Stomach (tissue), 19 donors: ENCODE data around the gene EVX1. TPM values are rescaled to one million over a fixed set of nuclear protein-coding genes. Genes with fewer than 3 reads are reported as not detected.

Experiments used
- DNase-seq, 2 donors: peaks; one replicate each; pipeline versions ENCODE4 v3.0.0 to v3.0.0-alpha.2; 2013 to 2019
- H3K27ac ChIP-seq, 5 donors: fragments of 200-600 bp in 4 of 5; sonication (generic) in 4 of 5; one replicate each; pipeline ENCODE4 v1.5.1; 2013 to 2019; ENCODE audit warnings: mild to moderate bottlenecking in 1 of 5, moderate library complexity in 1 of 5
- H3K27me3 ChIP-seq, 3 donors: fragments of 200-600 bp; sonication (generic); one replicate each; pipeline ENCODE4 v1.5.1; 2017 to 2019; ENCODE audit warnings: mixed run types in 1 of 3
- H3K36me3 ChIP-seq, 4 donors: fragments of 200-600 bp; sonication (generic); 1 replicate in 3 of 4; 2 replicates in 1 of 4; pipeline ENCODE4 v1.5.1; 2016 to 2019
- H3K4me1 ChIP-seq, 4 donors: fragments of 200-600 bp; sonication (generic); one replicate each; pipeline ENCODE4 v1.5.1; 2016 to 2019
- H3K4me3 ChIP-seq, 4 donors: fragments of 200-600 bp; sonication (generic) in 3 of 4; one replicate each; pipeline ENCODE4 v1.5.1; 2016 to 2019; ENCODE audit warnings: mild to moderate bottlenecking in 1 of 4
- H3K9me3 ChIP-seq, 4 donors: fragments of 200-600 bp; sonication (generic); one replicate each; pipeline ENCODE4 v1.5.1; 2016 to 2019
- EP300 ChIP-seq: sonication (generic); formaldehyde crosslinking; IDR thresholded peaks from one replicate; pipeline ENCODE4 v1.6.1; 2017; ENCODE audit warnings: antibody characterized with exemption
- POLR2A ChIP-seq, 4 donors: fragments of 450-650 bp; IDR thresholded peaks; one replicate each; pipeline ENCODE4 v1.6.1; 2016; ENCODE audit warnings: antibody characterized with exemption in 4 of 4, control low read depth in 2 of 4, mild to moderate bottlenecking in 1 of 4, moderate library complexity in 1 of 4
- POLR2AphosphoS5 ChIP-seq, 3 donors: sonication (generic); formaldehyde crosslinking; IDR thresholded peaks; one replicate each; pipeline ENCODE4 v1.6.1; 2016; ENCODE audit warnings: antibody characterized with exemption in 3 of 3
- WGBS, 5 donors: extraction: QIAGEN DNeasy Blood & Tissue Kit in 3 of 5; methylation state at CpG; one replicate each; pipeline versions ENCODE4 v1.1.5 to v1.1.7; 2013 to 2018; 5-methylcytosine and 5-hydroxymethylcytosine counted together
- intact Hi-C: fragments of 100-400 bp; cut with DNase I; formaldehyde crosslinking; loops from one replicate; pipeline ENCODE4 v1.15.1; 2023; ENCODE audit warnings: low total_unique reads
- long read RNA-seq, 10 donors: transcript quantifications; one replicate each; lab custom pipeline, GENCODE V29; 2026
- polyA plus RNA-seq, 3 donors: library from polyadenylated mRNA; stranded (reverse); fragments of 200-250 nt; gene quantifications; one replicate each; pipeline ENCODE4 v1.2.3, GENCODE V29; 2013
- total RNA-seq, 5 donors: library from RNA; depleted of rRNA; stranded (reverse); fragments of >200 nt; gene quantifications; one replicate each; pipeline versions ENCODE4 v1.1.0 to v1.2.3, GENCODE V29; 2014 to 2016
- TF ChIP-seq, protein P1 (sequence below), 7 experiments: fragments of 450-650 bp in 4 of 7; fragments of 200-600 bp in 3 of 7; sonication (generic) in 3 of 7; IDR thresholded peaks; one replicate each; pipeline ENCODE4 v1.5.1; 2016 to 2019; ENCODE audit warnings: antibody characterized with exemption in 7 of 7, control low read depth in 2 of 7, mild to moderate bottlenecking in 1 of 7
- donor health status: healthy with polysubstance abuse.
- donor health status: Bipolar disorder and iron deficiency.
- donor health status: healthy.

Gene EVX1
- total RNA-seq: not detected
- polyA plus RNA-seq: not detected
- long read RNA-seq, donor 1: 0 reads
- long read RNA-seq, donor 2: 0 reads
- long read RNA-seq, donor 3: 0 reads
- long read RNA-seq, donor 4: 0 reads
- long read RNA-seq, donor 5: 0 reads
- long read RNA-seq, donor 6: 0 reads
- long read RNA-seq, donor 7: 0 reads
- long read RNA-seq, donor 8: 0 reads
- long read RNA-seq, donor 9: 0 reads
- long read RNA-seq, donor 10: 0 reads

DNA sequence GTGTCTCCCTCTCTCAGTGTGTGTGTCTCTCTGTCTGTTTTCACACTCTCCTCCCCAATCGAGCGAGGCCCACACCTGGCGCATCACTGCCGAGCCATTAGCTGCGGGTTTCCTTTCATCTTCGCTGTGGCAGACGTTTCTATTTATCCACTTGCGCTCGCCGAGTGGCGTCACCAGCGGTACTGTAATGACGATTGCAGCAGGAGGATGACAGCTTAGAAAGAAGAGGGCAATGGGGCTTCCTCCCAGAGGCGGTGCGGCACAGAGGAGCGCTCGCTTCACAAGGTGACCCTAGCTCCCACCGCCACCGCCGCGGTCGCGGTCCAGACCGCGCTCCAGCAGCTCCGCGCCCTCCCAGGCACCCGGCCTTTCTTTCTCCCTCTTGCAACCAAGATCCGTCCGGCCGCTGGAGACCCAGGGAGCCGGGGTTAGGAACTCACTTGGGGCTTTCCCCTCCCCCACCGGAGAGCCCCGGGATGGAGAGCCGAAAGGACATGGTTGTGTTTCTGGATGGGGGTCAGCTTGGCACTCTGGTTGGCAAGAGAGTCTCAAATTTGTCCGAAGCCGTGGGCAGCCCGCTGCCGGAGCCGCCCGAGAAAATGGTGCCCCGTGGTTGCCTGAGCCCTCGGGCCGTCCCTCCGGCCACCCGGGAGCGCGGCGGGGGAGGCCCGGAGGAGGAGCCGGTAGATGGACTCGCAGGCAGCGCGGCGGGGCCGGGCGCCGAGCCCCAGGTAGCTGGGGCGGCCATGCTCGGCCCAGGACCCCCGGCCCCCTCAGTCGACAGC lies at the start of gene EVX1:
Gene EVX1 (plus strand): TSS at position 248 of the 785 bp plus-strand sequence. CDS start 229 bp downstream, at position 477.
- no peak within 1 kb of the TSS for H3K27ac ChIP-seq
- TF ChIP-seq EP300 (no peak), POLR2A (IDR thresholded peaks at IDR 0.05) (no peak), POLR2AphosphoS5 (IDR thresholded peaks at IDR 0.05) (no peak)
- TF ChIP-seq, protein P1, sequence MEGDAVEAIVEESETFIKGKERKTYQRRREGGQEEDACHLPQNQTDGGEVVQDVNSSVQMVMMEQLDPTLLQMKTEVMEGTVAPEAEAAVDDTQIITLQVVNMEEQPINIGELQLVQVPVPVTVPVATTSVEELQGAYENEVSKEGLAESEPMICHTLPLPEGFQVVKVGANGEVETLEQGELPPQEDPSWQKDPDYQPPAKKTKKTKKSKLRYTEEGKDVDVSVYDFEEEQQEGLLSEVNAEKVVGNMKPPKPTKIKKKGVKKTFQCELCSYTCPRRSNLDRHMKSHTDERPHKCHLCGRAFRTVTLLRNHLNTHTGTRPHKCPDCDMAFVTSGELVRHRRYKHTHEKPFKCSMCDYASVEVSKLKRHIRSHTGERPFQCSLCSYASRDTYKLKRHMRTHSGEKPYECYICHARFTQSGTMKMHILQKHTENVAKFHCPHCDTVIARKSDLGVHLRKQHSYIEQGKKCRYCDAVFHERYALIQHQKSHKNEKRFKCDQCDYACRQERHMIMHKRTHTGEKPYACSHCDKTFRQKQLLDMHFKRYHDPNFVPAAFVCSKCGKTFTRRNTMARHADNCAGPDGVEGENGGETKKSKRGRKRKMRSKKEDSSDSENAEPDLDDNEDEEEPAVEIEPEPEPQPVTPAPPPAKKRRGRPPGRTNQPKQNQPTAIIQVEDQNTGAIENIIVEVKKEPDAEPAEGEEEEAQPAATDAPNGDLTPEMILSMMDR (IDR thresholded peaks at IDR 0.05): no peak
- H3K4me3 ChIP-seq: peak within 1 kb of the TSS in 2 of 4 donors; percentile 25 to 33
- intact Hi-C loops: no loop called here
- H3K4me1 ChIP-seq: peaks cover 34 to 66% (median 52%) of the 10 kb centered on the region in 4 donors
- H3K27me3 ChIP-seq: peaks cover 50 to 100% (median 100%) of the 10 kb centered on the region in 3 donors
- H3K9me3 ChIP-seq: no peaks in the 10 kb centered on the region
- 2 to 7% (median 5%) methylated on average over 35 to 62 of the region's 62 CpGs for WGBS, 5 donors
- no peak for DNase-seq
- H3K36me3 ChIP-seq: no peaks in the 10 kb centered on the region

DNA sequence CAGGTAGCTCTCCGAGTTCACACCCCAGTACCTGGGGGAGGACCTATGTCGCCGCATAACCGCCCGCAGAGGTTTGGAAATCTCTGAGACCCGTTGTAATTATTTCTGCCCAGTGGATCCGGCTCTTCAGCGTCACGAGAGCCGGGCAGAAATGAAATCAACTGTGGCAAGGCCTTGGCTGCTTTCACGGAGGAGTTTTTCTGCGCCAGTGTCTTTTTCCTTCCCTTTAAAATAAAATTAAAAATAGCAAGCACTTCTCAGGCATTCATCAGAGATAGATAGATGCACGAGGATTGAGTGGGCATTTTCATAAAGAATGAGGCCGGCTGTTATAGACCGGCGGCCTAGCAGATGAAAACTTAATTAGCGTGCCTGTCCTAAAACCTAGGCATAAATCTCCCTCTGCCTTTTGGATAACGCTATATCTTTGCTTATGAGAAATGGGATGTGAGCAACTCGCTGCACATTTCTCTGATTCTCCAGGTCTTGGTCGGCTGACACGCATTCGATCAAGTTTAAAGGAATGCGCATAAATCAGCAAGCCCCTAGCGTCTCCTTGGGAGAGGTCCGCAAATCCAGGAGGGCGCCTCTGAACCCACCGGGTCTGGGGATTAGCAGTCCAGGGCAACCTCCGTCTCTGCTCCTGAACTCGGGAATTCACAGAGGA lies 49.1 kb upstream of the EVX1 start:
- Histone ChIP-seq H3K27ac (no peak overlapping the region), H3K9me3 (peaks cover 0 to 3% (median 0%) of the 10 kb centered on the region in 4 donors), H3K36me3 (no peaks in the 10 kb centered on the region), H3K4me1 (peaks cover 23 to 43% (median 37%) of the 10 kb centered on the region in 4 donors), H3K4me3 (peak overlapping the region in 3 of 4 donors; percentile 18 to 53 (median 41)), H3K27me3 (peaks cover 59 to 100% (median 97%) of the 10 kb centered on the region in 3 donors)
- 13 to 22% (median 18%) methylated on average over 29 of the region's 29 CpGs for WGBS, 5 donors
- intact Hi-C loops: no loop called here
- TF ChIP-seq POLR2A (IDR thresholded peaks at IDR 0.05): no peak
- TF ChIP-seq, protein P1 (IDR thresholded peaks at IDR 0.05): no peak
- TF ChIP-seq EP300: no peak
- TF ChIP-seq POLR2AphosphoS5 (IDR thresholded peaks at IDR 0.05): no peak
- DNase-seq: no peak

DNA sequence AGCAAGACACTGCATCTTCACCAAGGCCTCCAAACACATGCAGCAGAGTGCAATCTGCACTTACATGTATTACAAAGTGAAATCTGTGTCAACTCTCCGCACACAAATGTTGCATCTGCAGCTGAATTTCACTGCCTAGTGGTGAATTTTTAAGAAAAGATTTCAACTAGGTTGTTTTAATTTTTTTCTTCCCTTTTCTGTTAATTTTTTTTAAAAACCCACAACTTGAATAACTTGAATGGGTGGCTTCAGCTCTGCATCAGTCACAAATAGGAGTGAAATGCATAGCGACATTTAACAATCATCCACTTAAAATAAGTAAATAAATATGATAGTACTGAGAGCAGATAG lies 48.6 kb upstream of the EVX1 start:
- peaks cover 60 to 100% (median 97%) of the 10 kb centered on the region in 3 donors for H3K27me3 ChIP-seq
- no peak for DNase-seq
- WGBS, 5 donors: 30 to 39% (median 35%) methylated on average over 2 of the region's 2 CpGs
- no peaks in the 10 kb centered on the region for H3K36me3 ChIP-seq
- no peak overlapping the region for H3K4me3 ChIP-seq
- H3K27ac ChIP-seq: no peak overlapping the region
- TF ChIP-seq POLR2A (IDR thresholded peaks at IDR 0.05): no peak
- no peak for TF ChIP-seq EP300
- TF ChIP-seq, protein P1 (IDR thresholded peaks at IDR 0.05): no peak
- TF ChIP-seq POLR2AphosphoS5 (IDR thresholded peaks at IDR 0.05): no peak
- intact Hi-C loops: no loop called here
- H3K9me3 ChIP-seq: no peaks in the 10 kb centered on the region
- H3K4me1 ChIP-seq: peaks cover 22 to 43% (median 37%) of the 10 kb centered on the region in 4 donors

DNA sequence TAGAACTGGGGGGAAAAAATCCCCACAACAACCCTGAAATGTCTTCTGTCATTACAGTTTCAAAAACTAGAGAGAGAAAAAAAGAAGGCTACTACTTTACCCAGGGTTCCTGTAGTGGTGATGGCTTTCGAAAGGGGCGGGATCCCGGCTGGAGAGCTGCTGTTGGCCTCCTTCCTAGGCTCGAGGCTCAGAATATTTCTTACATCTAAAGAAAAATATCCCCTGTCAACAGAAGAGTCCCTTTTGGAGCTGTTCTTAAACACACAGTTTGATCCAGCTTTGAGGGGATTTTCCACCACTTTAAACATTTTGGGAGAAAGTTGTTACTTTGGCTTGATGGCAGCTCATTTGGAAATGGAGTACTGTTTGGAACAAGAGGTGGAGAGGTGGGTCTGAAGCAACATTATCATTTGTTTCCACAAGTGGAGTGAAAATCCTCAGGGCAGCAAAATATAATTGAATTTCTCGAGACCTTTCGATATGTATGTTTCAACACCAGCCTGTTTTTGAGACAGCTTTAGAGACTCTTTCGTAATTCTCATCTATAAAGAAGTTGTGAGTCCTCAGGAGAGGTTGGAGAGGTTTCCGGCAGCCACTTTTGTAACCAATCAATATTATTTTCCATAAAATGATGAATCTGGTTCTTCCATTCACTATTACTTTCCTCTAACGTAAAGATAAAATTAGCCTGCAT lies 47.8 kb upstream of the EVX1 start:
- TF ChIP-seq POLR2A (IDR thresholded peaks at IDR 0.05) (no peak), POLR2AphosphoS5 (IDR thresholded peaks at IDR 0.05) (no peak), EP300 (no peak)
- TF ChIP-seq, protein P1 (IDR thresholded peaks at IDR 0.05): no peak
- Histone ChIP-seq H3K27ac (no peak overlapping the region), H3K4me1 (peaks cover 24 to 42% (median 38%) of the 10 kb centered on the region in 4 donors), H3K4me3 (no peak overlapping the region), H3K27me3 (peaks cover 59 to 100% (median 95%) of the 10 kb centered on the region in 3 donors), H3K36me3 (no peaks in the 10 kb centered on the region), H3K9me3 (no peaks in the 10 kb centered on the region)
- intact Hi-C loops: no loop called here
- WGBS, 5 donors: 27 to 38% (median 34%) methylated on average over 9 of the region's 9 CpGs
- DNase-seq: no peak
